ENCODE data around the gene PPP1R26. TPM values are rescaled to one million over a fixed set of nuclear protein-coding genes. Genes with fewer than 3 reads are reported as not detected.
A peak's percentile ranks its signal among the peaks of the same experiment; 100 is the strongest.
"Not testable (repeated sequence)": the region's sequence is repeated elsewhere in the genome, so short reads cannot be mapped to it uniquely, and the experiment has no call there.

Gene PPP1R26
- polyA plus RNA-seq, 2 of the 4 experiments (the other 2 are of a cell fraction): 8.5 to 12.7 TPM

GRCh38 chr9:135439916-135440315, 39.7 kb upstream of the PPP1R26 start:
- Histone ChIP-seq H3K4me1 (no peaks in the 10 kb centered on the region), H3K4me3 (no peak overlapping the region), H3K4me2 (no peak overlapping the region), H3K9me3 (no peaks in the 10 kb centered on the region), H3K27ac (no peak overlapping the region)
- POLR2A ChIA-PET: no interaction called here
- FAIRE-seq: no peak
- no peak for DNase-seq (ENCODE audit: low read depth in 1 of 2, low spot score in 1 of 2)
- WGBS (ENCODE audit: missing lambda C conversion rate): 37% methylated on average over 12 of the region's 12 CpGs
- TF ChIP-seq, protein P1, sequence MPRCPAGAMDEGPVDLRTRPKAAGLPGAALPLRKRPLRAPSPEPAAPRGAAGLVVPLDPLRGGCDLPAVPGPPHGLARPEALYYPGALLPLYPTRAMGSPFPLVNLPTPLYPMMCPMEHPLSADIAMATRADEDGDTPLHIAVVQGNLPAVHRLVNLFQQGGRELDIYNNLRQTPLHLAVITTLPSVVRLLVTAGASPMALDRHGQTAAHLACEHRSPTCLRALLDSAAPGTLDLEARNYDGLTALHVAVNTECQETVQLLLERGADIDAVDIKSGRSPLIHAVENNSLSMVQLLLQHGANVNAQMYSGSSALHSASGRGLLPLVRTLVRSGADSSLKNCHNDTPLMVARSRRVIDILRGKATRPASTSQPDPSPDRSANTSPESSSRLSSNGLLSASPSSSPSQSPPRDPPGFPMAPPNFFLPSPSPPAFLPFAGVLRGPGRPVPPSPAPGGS (IDR thresholded peaks at IDR 0.05): no peak
- CTCF ChIA-PET: interaction anchor here (0.6 to 5.3 kb wide), 36 partner anchors 8 to 415 kb away, joined by 3 to 28 read pairs (median 4); partner anchors contain the start of gene OLFM1
- ATAC-seq: no peak

- POLR2A ChIA-PET: interaction anchor here (1.6 kb wide), 1 partner anchor 40 kb away, joined by 4 read pairs; no protein-coding TSS in a partner anchor
- CTCF ChIA-PET: interaction anchor here (0.6 to 5.3 kb wide), 43 partner anchors 8 to 541 kb away, joined by 3 to 28 read pairs (median 4); partner anchors contain the start of gene OLFM1
- 10% methylated on average over 10 of the region's 10 CpGs for WGBS (ENCODE audit: missing lambda C conversion rate)
- H3K4me2 ChIP-seq: no peak overlapping the region
- ATAC-seq (peak; percentile 60 to 70; a peak in 5 of 6 replicates), FAIRE-seq (no peak), DNase-seq (ENCODE audit: low read depth in 1 of 2, low spot score in 1 of 2) (peak; percentile 41 to 87)
- no peak overlapping the region for H3K27ac ChIP-seq
- TF ChIP-seq, protein P2, sequence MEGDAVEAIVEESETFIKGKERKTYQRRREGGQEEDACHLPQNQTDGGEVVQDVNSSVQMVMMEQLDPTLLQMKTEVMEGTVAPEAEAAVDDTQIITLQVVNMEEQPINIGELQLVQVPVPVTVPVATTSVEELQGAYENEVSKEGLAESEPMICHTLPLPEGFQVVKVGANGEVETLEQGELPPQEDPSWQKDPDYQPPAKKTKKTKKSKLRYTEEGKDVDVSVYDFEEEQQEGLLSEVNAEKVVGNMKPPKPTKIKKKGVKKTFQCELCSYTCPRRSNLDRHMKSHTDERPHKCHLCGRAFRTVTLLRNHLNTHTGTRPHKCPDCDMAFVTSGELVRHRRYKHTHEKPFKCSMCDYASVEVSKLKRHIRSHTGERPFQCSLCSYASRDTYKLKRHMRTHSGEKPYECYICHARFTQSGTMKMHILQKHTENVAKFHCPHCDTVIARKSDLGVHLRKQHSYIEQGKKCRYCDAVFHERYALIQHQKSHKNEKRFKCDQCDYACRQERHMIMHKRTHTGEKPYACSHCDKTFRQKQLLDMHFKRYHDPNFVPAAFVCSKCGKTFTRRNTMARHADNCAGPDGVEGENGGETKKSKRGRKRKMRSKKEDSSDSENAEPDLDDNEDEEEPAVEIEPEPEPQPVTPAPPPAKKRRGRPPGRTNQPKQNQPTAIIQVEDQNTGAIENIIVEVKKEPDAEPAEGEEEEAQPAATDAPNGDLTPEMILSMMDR (IDR thresholded peaks at IDR 0.05): peak; percentile 69
- peak; percentile 44 to 60; a peak in 4 of 5 replicates for TF ChIP-seq RAD21 (conservative IDR thresholded peaks at IDR 0.05 in 1 of 2, IDR thresholded peaks at IDR 0.05 in 1 of 2)
- TF ChIP-seq SMC3 (IDR thresholded peaks at IDR 0.05): peak; percentile 45
- peak; percentile 60 for TF ChIP-seq MAFK (IDR thresholded peaks at IDR 0.05; ENCODE audit: partially characterized antibody)
- TF ChIP-seq HOXB5 (CRISPR knock-in tag; IDR thresholded peaks at IDR 0.05): no peak
- H3K4me1 ChIP-seq: no peaks in the 10 kb centered on the region
- no peak overlapping the region for H3K4me3 ChIP-seq
- H3K9me3 ChIP-seq: no peaks in the 10 kb centered on the region
Observed at GRCh38 chr9:135440620-135441019, 39.0 kb upstream of the PPP1R26 start.

- not testable (repeated sequence) for H3K27ac ChIP-seq; FAIRE-seq; H3K9me3 ChIP-seq; DNase-seq (ENCODE audit: low read depth in 1 of 2, low spot score in 1 of 2); H3K4me3 ChIP-seq; H3K4me2 ChIP-seq; ATAC-seq; H3K4me1 ChIP-seq
- ChIA-PET CTCF (interaction anchor here (0.9 to 5.3 kb wide), 37 partner anchors 9 to 542 kb away, joined by 3 to 28 read pairs (median 4); partner anchors contain the start of gene OLFM1), POLR2A (interaction anchor here (1.6 kb wide), 1 partner anchor 39 kb away, joined by 4 read pairs; no protein-coding TSS in a partner anchor)
- 39% methylated on average over 23 of the region's 23 CpGs for WGBS (ENCODE audit: missing lambda C conversion rate)
Observed at GRCh38 chr9:135441105-135442071, 38.2 kb upstream of the PPP1R26 start.

GRCh38 chr9:135442075-135442474, 37.5 kb upstream of the PPP1R26 start:
- Histone ChIP-seq H3K4me2 (no peak overlapping the region), H3K4me1 (no peaks in the 10 kb centered on the region), H3K9me3 (no peaks in the 10 kb centered on the region), H3K4me3 (no peak overlapping the region), H3K27ac (no peak overlapping the region)
- 73% methylated on average over 10 of the region's 10 CpGs for WGBS (ENCODE audit: missing lambda C conversion rate)
- DNase-seq (ENCODE audit: low read depth in 1 of 2, low spot score in 1 of 2) (no peak), FAIRE-seq (no peak), ATAC-seq (no peak)
- ChIA-PET CTCF (interaction anchor here (0.9 to 5.3 kb wide), 10 partner anchors 11 to 356 kb away, joined by 3 to 28 read pairs (median 12); partner anchors contain the start of gene OLFM1), POLR2A (no interaction called here)
- TF ChIP-seq, protein P3, sequence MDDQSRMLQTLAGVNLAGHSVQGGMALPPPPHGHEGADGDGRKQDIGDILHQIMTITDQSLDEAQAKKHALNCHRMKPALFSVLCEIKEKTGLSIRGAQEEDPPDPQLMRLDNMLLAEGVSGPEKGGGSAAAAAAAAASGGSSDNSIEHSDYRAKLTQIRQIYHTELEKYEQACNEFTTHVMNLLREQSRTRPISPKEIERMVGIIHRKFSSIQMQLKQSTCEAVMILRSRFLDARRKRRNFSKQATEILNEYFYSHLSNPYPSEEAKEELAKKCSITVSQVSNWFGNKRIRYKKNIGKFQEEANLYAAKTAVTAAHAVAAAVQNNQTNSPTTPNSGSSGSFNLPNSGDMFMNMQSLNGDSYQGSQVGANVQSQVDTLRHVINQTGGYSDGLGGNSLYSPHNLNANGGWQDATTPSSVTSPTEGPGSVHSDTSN (IDR thresholded peaks at IDR 0.05): no peak
- TF ChIP-seq JUN (IDR thresholded peaks at IDR 0.05) (no peak), ESRRA (IDR thresholded peaks at IDR 0.05; ENCODE audit: borderline replicate concordance, low read length) (no peak), ZSCAN20 (CRISPR knock-in tag; IDR thresholded peaks at IDR 0.05) (no peak), NR3C1 (IDR thresholded peaks at IDR 0.05) (no peak), HOXA7 (CRISPR knock-in tag; IDR thresholded peaks at IDR 0.05) (no peak), FOXS1 (CRISPR knock-in tag; IDR thresholded peaks at IDR 0.05) (no peak), RFX5 (IDR thresholded peaks at IDR 0.05) (no peak), SMC3 (IDR thresholded peaks at IDR 0.05) (no peak), GATA3 (IDR thresholded peaks at IDR 0.05; ENCODE audit: borderline replicate concordance) (no peak), MYC (IDR thresholded peaks at IDR 0.05; ENCODE audit: borderline replicate concordance, low read length) (no peak), HMGXB4 (CRISPR knock-in tag; IDR thresholded peaks at IDR 0.05; ENCODE audit: borderline replicate concordance) (no peak), FOSL2 (IDR thresholded peaks at IDR 0.05) (no peak), FOSL2 (CRISPR knock-in tag; IDR thresholded peaks at IDR 0.05) (no peak), HEYL (CRISPR knock-in tag; IDR thresholded peaks at IDR 0.05) (no peak), KDM5A (IDR thresholded peaks at IDR 0.05) (no peak)

Data from A549 (cell line).